Right atrium auricular region (tissue), 2 donors: ENCODE measurements around the gene ZNF57. TPM values are rescaled to one million over a fixed set of nuclear protein-coding genes. Genes with fewer than 3 reads are reported as not detected.

Experiments used
- DNase-seq: peaks from one replicate; pipeline ENCODE4 v3.0.0-alpha.2; 2019; ENCODE audit warnings: low spot score
- H3K27ac ChIP-seq, 2 donors: fragments of 200-600 bp; sonication (generic); 1 replicate in 1 of 2; 2 replicates in 1 of 2; pipeline ENCODE4 v1.5.1; 2016 to 2019
- H3K27me3 ChIP-seq, 2 donors: fragments of 200-600 bp; sonication (generic); one replicate each; pipeline versions ENCODE4 v1.5.1 to v1.6.0; 2017 to 2019
- H3K36me3 ChIP-seq: fragments of 200-600 bp; sonication (generic); one replicate; pipeline ENCODE4 v1.5.1; 2016
- H3K4me1 ChIP-seq, 2 donors: fragments of 200-600 bp; sonication (generic); one replicate each; pipeline versions ENCODE4 v1.5.1 to v1.6.0; 2017 to 2019
- H3K4me3 ChIP-seq, 2 donors: fragments of 200-600 bp; sonication (generic); 1 replicate in 1 of 2; 2 replicates in 1 of 2; pipeline ENCODE4 v1.5.1; 2017 to 2019; ENCODE audit warnings: mild to moderate bottlenecking in 1 of 2, moderate library complexity in 1 of 2
- H3K9me3 ChIP-seq, 2 donors: fragments of 200-600 bp; sonication (generic); one replicate each; pipeline ENCODE4 v1.5.1; 2019
- total RNA-seq, 2 donors: library from RNA; depleted of rRNA; stranded (reverse); fragments of >200 nt; gene quantifications; one replicate each; pipeline ENCODE4 v1.1.0, GENCODE V29; 2016
- TF ChIP-seq, protein P1 (sequence below), 2 donors: fragments of 200-600 bp; sonication (generic); IDR thresholded peaks; one replicate each; pipeline ENCODE4 v1.5.1; 2019; ENCODE audit warnings: antibody characterized with exemption in 2 of 2

The ZNF57 gene
- total RNA-seq, 2 donors from 2014 or later = 1.6 to 1.8 TPM

DNA sequence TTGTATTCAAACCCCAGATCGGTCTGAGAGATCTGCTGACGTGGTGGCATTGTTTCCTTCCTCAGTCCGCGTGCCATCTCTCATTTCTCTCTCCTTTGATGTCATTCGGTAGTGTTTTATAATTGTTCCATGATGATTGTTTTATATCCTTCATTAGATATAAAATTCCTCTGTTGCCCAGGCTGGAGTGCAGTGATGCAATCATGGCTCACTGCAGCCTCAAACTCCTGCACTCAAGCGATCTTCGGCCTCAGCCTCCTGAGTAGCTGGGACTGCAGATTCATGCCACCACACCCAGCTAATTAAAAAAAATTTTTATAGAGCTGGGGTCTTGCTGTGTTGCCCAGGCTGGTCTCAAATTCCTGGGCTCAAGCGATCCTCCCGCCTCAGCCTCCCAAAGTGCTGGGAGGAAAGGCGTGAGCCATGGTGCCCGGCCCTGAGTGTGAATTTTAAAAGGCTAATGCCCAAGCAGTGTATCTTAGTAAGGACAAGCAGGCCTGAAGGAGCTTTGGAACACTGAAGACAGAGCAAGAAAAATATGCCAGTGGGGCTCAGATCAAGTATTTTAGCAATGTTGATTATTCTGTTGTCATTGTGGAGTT, 5.3 kb downstream of the ZNF57 start:
- Histone ChIP-seq H3K9me3 (no peaks in the 10 kb centered on the region), H3K36me3 (no peaks in the 10 kb centered on the region), H3K4me1 (peaks cover 0 to 10% of the 10 kb centered on the region in 2 donors), H3K4me3 (no peak overlapping the region), H3K27ac (no peak overlapping the region), H3K27me3 (no peaks in the 10 kb centered on the region)
- DNase-seq = no peak
- TF ChIP-seq, protein P1, sequence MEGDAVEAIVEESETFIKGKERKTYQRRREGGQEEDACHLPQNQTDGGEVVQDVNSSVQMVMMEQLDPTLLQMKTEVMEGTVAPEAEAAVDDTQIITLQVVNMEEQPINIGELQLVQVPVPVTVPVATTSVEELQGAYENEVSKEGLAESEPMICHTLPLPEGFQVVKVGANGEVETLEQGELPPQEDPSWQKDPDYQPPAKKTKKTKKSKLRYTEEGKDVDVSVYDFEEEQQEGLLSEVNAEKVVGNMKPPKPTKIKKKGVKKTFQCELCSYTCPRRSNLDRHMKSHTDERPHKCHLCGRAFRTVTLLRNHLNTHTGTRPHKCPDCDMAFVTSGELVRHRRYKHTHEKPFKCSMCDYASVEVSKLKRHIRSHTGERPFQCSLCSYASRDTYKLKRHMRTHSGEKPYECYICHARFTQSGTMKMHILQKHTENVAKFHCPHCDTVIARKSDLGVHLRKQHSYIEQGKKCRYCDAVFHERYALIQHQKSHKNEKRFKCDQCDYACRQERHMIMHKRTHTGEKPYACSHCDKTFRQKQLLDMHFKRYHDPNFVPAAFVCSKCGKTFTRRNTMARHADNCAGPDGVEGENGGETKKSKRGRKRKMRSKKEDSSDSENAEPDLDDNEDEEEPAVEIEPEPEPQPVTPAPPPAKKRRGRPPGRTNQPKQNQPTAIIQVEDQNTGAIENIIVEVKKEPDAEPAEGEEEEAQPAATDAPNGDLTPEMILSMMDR (IDR thresholded peaks at IDR 0.05) = no peak

DNA sequence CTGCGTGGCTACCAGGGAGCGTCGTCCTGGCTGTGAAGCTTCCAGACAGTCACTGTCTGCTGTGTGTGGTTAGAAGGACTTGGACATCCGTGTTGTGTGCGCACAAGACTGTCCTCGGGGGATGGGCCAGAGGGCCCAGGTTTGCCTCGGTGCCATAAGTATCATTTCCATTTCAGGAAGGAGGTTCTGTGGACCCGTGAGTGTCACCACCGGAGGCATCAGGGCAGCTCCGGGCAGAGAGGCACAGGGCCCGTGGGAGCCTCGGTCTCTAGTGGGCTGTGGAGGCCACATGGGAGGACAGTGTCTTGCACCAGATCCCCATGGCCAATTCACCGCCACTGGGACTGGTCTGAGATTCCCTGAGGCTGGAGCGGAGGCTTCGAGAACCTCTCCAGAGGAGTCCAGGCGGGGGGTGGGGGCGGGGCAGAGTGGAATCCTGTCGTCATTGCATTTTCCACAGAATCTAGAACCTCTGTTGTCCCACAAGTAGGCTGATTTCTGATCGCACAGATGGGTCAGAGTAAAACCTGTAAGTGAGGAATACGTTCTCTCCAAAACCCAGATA, 6.0 kb downstream of the ZNF57 start:
- no peak for DNase-seq
- Histone ChIP-seq H3K9me3 (no peaks in the 10 kb centered on the region), H3K27ac (no peak overlapping the region), H3K36me3 (no peaks in the 10 kb centered on the region), H3K27me3 (no peaks in the 10 kb centered on the region), H3K4me3 (no peak overlapping the region), H3K4me1 (peaks cover 0 to 4% of the 10 kb centered on the region in 2 donors)
- TF ChIP-seq, protein P1 (IDR thresholded peaks at IDR 0.05) = no peak

DNA sequence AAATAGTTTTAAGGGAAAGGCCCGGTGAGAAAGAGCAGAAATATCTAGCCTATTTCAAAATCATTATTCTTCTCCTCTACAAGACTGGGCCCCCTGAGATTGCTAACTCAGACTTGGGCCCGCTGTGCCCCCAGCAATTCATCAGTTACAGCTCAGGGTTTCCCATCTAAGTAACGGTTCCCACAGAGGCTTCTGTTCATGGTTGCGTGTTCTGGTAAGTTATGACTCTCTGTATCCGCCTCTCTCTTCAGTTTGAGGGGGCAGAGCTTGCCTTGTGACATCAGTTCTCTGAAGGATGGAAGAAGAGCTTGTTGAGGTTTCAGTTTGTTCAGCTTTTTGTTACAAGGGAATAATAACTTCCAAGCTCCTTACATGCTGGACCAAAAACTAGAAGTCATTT, 11.6 kb downstream of the ZNF57 start:
- TF ChIP-seq, protein P1 (IDR thresholded peaks at IDR 0.05) = no peak

DNA sequence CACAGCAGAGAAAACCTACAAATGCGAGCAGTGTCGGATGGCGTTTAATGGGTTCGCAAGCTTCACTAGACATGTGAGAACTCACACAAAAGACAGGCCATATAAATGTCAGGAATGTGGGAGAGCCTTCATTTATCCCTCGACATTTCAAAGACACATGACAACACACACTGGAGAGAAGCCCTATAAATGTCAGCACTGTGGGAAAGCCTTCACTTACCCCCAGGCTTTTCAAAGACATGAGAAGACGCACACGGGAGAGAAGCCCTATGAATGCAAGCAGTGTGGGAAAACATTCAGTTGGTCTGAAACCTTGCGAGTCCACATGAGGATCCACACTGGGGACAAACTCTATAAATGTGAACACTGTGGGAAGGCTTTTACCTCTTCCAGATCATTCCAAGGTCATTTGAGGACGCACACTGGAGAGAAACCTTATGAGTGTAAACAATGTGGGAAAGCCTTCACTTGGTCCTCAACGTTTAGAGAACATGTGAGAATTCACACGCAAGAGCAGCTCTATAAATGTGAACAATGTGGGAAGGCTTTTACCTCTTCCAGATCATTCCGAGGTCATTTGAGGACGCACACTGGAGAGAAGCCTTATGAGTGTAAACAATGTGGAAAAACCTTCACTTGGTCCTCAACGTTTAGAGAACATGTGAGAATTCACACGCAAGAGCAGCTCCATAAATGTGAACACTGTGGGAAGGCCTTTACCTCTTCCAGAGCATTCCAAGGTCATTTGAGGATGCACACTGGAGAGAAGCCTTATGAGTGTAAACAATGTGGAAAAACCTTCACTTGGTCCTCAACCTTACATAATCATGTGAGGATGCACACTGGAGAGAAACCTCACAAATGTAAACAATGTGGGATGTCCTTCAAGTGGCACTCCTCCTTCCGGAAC, 16.8 kb downstream of the ZNF57 start:
- Histone ChIP-seq H3K4me3 (no peak overlapping the region), H3K27me3 (no peaks in the 10 kb centered on the region), H3K4me1 (no peaks in the 10 kb centered on the region), H3K27ac (no peak overlapping the region), H3K36me3 (peaks cover 27% of the 10 kb centered on the region), H3K9me3 (peaks cover 9 to 10% of the 10 kb centered on the region in 2 donors)
- TF ChIP-seq, protein P1 (IDR thresholded peaks at IDR 0.05) = no peak
- no peak for DNase-seq

More for the DNA sequence above, 11.6 kb downstream of the ZNF57 start:
- Histone ChIP-seq H3K9me3 (peaks cover 5 to 6% of the 10 kb centered on the region in 2 donors), H3K4me1 (no peaks in the 10 kb centered on the region), H3K27me3 (no peaks in the 10 kb centered on the region), H3K27ac (no peak overlapping the region), H3K36me3 (peaks cover 11% of the 10 kb centered on the region), H3K4me3 (no peak overlapping the region)
- DNase-seq = no peak

DNA sequence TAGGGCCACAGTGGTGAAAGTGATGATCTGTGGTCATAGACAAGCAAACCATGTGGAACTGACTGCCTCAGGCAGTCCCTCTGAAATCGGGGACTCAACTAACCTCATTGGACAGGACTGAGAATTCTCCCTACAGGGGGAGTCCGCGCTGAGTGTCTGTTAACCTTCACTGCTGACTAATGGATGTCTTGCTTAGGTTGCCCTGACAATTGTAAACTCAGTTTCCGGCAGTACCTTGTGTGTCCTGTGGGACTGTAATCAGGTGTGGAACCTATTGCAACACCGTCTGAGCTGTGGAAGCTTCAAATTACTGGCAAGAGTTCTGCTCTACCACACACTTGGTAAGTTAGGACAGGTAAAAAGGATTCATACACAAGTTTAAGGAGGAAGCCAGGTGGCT, 22.3 kb downstream of the ZNF57 start:
- no peak overlapping the region for H3K27ac ChIP-seq
- TF ChIP-seq, protein P1 (IDR thresholded peaks at IDR 0.05) = no peak
- H3K4me3 ChIP-seq = no peak overlapping the region
- H3K4me1 ChIP-seq = peaks cover 0 to 3% of the 10 kb centered on the region in 2 donors
- no peak for DNase-seq
- no peaks in the 10 kb centered on the region for H3K27me3 ChIP-seq
- peaks cover 9% of the 10 kb centered on the region for H3K36me3 ChIP-seq
- no peaks in the 10 kb centered on the region for H3K9me3 ChIP-seq
